GM19438 (cell line): ENCODE measurements around the gene ATOH8.

Experiments
- ATAC-seq: cut with Tn5 transposase; IDR thresholded peaks from one replicate; pipeline ENCODE4 v1.9.1; 2021; ENCODE audit warnings: low read depth; ENCODE audit not compliant: unreplicated experiment

Gene ATOH8

GRCh38 chr2:85767803-85768665, 14.2 kb downstream of the ATOH8 start:
- ATAC-seq, result no peak

GRCh38 chr2:85768713-85769112, 14.9 kb downstream of the ATOH8 start:
- no peak for ATAC-seq

- no peak for ATAC-seq
These were observed 15.6 kb downstream of the ATOH8 start for GRCh38 chr2:85769236-85769982.

GRCh38 chr2:85769983-85770362, 16.2 kb downstream of the ATOH8 start:
- ATAC-seq, result no peak

GRCh38 chr2:85770369-85770768, 16.6 kb downstream of the ATOH8 start:
- ATAC-seq, result no peak

- ATAC-seq, result no peak
These were observed 17.1 kb downstream of the ATOH8 start for GRCh38 chr2:85770786-85771409.

- no peak for ATAC-seq
These were observed 17.7 kb downstream of the ATOH8 start for GRCh38 chr2:85771486-85771885.

GRCh38 chr2:85772019-85772745, 18.4 kb downstream of the ATOH8 start:
- ATAC-seq, result no peak

- no peak for ATAC-seq
These were observed 19.2 kb downstream of the ATOH8 start for GRCh38 chr2:85772841-85773491.

- no peak for ATAC-seq
These were observed 19.9 kb downstream of the ATOH8 start for GRCh38 chr2:85773692-85774091.

- ATAC-seq, result no peak
These were observed 20.6 kb downstream of the ATOH8 start for GRCh38 chr2:85774126-85774978.

GRCh38 chr2:85775406-85776381, 21.9 kb downstream of the ATOH8 start:
- ATAC-seq, result no peak

GRCh38 chr2:85776672-85777071, 22.9 kb downstream of the ATOH8 start:
- no peak for ATAC-seq

GRCh38 chr2:85777441-85777861, 23.7 kb downstream of the ATOH8 start:
- ATAC-seq, result no peak

- no peak for ATAC-seq
These were observed 25.0 kb downstream of the ATOH8 start for GRCh38 chr2:85778646-85779379.

GRCh38 chr2:85779641-85780315, 26.0 kb downstream of the ATOH8 start:
- ATAC-seq, result no peak
